Endothelial cell of umbilical vein (primary cell): ENCODE measurements around the gene SIPA1L3. TPM values are rescaled to one million over a fixed set of nuclear protein-coding genes. Genes with fewer than 3 reads are reported as not detected.

Source experiments
- BruUV-seq: library from RNA; stranded (reverse); fragments of 400-500 nt; replicated peaks from 2 replicates; lab custom pipeline; 2021; lab: Mats Ljungman, UMichigan
- CTCF ChIA-PET: fragments of 300-600, 350-600 bp; sonication (Branson Sonifier 250); formaldehyde crosslinking; loops from one replicate; lab custom pipeline; 2021; ENCODE audit warnings: antibody characterized with exemption, inconsistent platforms; lab: Charles Lee
- POLR2A ChIA-PET: fragments of 300-600, 350-600 bp; sonication (Branson Sonifier 250); formaldehyde crosslinking; loops from one replicate; lab custom pipeline; 2021; ENCODE audit warnings: antibody characterized with exemption, inconsistent platforms; lab: Charles Lee
- DNase-seq: peaks from one replicate; pipeline ENCODE4 v3.0.0-alpha.2; 2011; ENCODE audit warnings: low read depth, low spot score
- FAIRE-seq: peaks from 2 replicates; lab custom pipeline; 2011; peaks lifted over from hg19 to GRCh38; lab: Jason Lieb, UNC
- H2AFZ ChIP-seq: 2 replicates; pipeline ENCODE4 v1.6.0; 2012; ENCODE audit warnings: low read depth, low read length, control low read depth, inconsistent platforms
- H3K27ac ChIP-seq: 2 replicates; pipeline ENCODE4 v1.5.1; 2011; ENCODE audit warnings: low read depth, mild to moderate bottlenecking, control low read depth, low read length, moderate library complexity; ENCODE audit not compliant: insufficient read depth
- H3K27me3 ChIP-seq, 2 experiments: 2 replicates each; pipeline versions ENCODE4 v1.6.0 to v1.6.1; 2011; ENCODE audit warnings: low read length in 2 of 2, mixed read lengths in 1 of 2; ENCODE audit not compliant: control insufficient read depth in 2 of 2, insufficient read depth in 2 of 2
- H3K36me3 ChIP-seq, 2 experiments: 2 replicates in 1 of 2; 3 replicates in 1 of 2; pipeline ENCODE4 v1.5.1; 2011; ENCODE audit warnings: low read length in 2 of 2, mild to moderate bottlenecking in 1 of 2, moderate library complexity in 1 of 2; ENCODE audit not compliant: control insufficient read depth in 2 of 2, insufficient read depth in 2 of 2; ENCODE audit errors: extremely low read depth in 1 of 2
- H3K4me1 ChIP-seq: 3 replicates; pipeline ENCODE4 v1.5.1; 2011; ENCODE audit warnings: mild to moderate bottlenecking, low read length; ENCODE audit not compliant: control insufficient read depth, insufficient read depth; ENCODE audit errors: extremely low read depth
- H3K4me2 ChIP-seq: 2 replicates; pipeline ENCODE4 v1.6.1; 2011; ENCODE audit warnings: low read length, control low read depth, mixed read lengths; ENCODE audit not compliant: insufficient read depth
- H3K4me3 ChIP-seq, 3 experiments: fragments of 200-600 bp in 1 of 3; sonication (generic), shearing (Covaris generic) in 1 of 3; replicated peaks in 1 of 3; 2 replicates each; pipeline ENCODE4 v1.5.1; 2011 to 2016; ENCODE audit warnings: control low read depth in 3 of 3, low read length in 3 of 3, mild to moderate bottlenecking in 2 of 3, inconsistent platforms in 1 of 3, low read depth in 1 of 3, moderate library complexity in 1 of 3; ENCODE audit not compliant: insufficient read depth in 1 of 3
- H3K79me2 ChIP-seq: 2 replicates; pipeline ENCODE4 v1.6.0; 2012; ENCODE audit warnings: low read length, inconsistent platforms; ENCODE audit not compliant: control insufficient read depth, insufficient read depth
- H3K9ac ChIP-seq: replicated peaks from 2 replicates; pipeline ENCODE3; 2011; ENCODE audit warnings: low read length, control low read depth; ENCODE audit not compliant: insufficient read depth; ENCODE audit errors: extremely low read depth
- H3K9me1 ChIP-seq: replicated peaks from 3 replicates; pipeline ENCODE4 v1.6.0; 2011; ENCODE audit warnings: mild to moderate bottlenecking, low read length; ENCODE audit not compliant: control insufficient read depth, insufficient read depth; ENCODE audit errors: extremely low read depth
- H3K9me3 ChIP-seq: replicated peaks from 2 replicates; pipeline ENCODE4 v1.5.1; 2012; ENCODE audit warnings: low read length, inconsistent platforms; ENCODE audit not compliant: control insufficient read depth, insufficient read depth
- H4K20me1 ChIP-seq: replicated peaks from 2 replicates; pipeline ENCODE3; 2011; ENCODE audit warnings: mild to moderate bottlenecking, low read length; ENCODE audit not compliant: control insufficient read depth, insufficient read depth; ENCODE audit errors: extremely low read depth
- EZH2 ChIP-seq: IDR thresholded peaks from 2 replicates; pipeline ENCODE4 v1.6.1; 2012; ENCODE audit warnings: borderline replicate concordance, low read depth, mild to moderate bottlenecking, moderate library complexity, low read length, inconsistent platforms; ENCODE audit not compliant: severe bottlenecking
- FOS ChIP-seq: IDR thresholded peaks from 2 replicates; pipeline ENCODE4 v1.6.1; 2011; ENCODE audit warnings: mild to moderate bottlenecking, low read length, moderate library complexity, borderline replicate concordance; ENCODE audit not compliant: insufficient read depth
- GATA2 ChIP-seq: IDR thresholded peaks from 2 replicates; pipeline ENCODE4 v1.7.0; 2011; ENCODE audit warnings: low read depth, mild to moderate bottlenecking, moderate library complexity, mixed read lengths, low read length; ENCODE audit not compliant: insufficient read length, insufficient read depth
- JUN ChIP-seq: IDR thresholded peaks from 2 replicates; pipeline ENCODE4 v1.6.1; 2011; ENCODE audit warnings: borderline replicate concordance, low read depth; ENCODE audit not compliant: insufficient read length, insufficient read depth
- MAX ChIP-seq: IDR thresholded peaks from 2 replicates; pipeline ENCODE4 v1.6.1; 2011; ENCODE audit not compliant: insufficient read depth, insufficient read length
- MYC ChIP-seq: IDR thresholded peaks from one replicate; pipeline ENCODE4 v1.6.1; 2011; ENCODE audit warnings: mild to moderate bottlenecking, low read depth, low read length
- POLR2A ChIP-seq: IDR thresholded peaks from 2 replicates; pipeline ENCODE4 v1.6.1; 2012; ENCODE audit warnings: low read depth, mild to moderate bottlenecking, control low read depth, low read length
- POLR2AphosphoS5 ChIP-seq: IDR thresholded peaks from 2 replicates; pipeline ENCODE4 v1.6.1; 2012; ENCODE audit warnings: low read depth, mild to moderate bottlenecking, control low read depth, low read length, moderate library complexity; ENCODE audit not compliant: insufficient read depth
- dilution Hi-C: fragments of 300-500 bp; cut with MboI; formaldehyde crosslinking; loops from one replicate; pipeline ENCODE4 v1.15.0; 2019; ENCODE audit warnings: low sequenced_read_pairs; ENCODE audit not compliant: extremely low pct_ligation_motif_present
- intact Hi-C: fragments of 100-400 bp; cut with micrococcal nuclease; formaldehyde crosslinking; loops from one replicate; pipeline ENCODE4 v1.10.0; 2022
- polyA plus RNA-seq, 4 experiments: library from polyadenylated mRNA; depleted of rRNA in 3 of 4; stranded (reverse) in 3 of 4; unstranded in 1 of 4; fragments of >200 nt; gene quantifications; 2 replicates each; pipeline versions ENCODE4 v1.2.1 to v1.2.3, GENCODE V29; 2011 to 2012; ENCODE audit warnings: missing spikeins in 1 of 4
- total RNA-seq: library from RNA; stranded (reverse); gene quantifications from 2 replicates; pipeline ENCODE4 v1.2.3, GENCODE V29; 2021
- TF ChIP-seq, protein P1 (sequence below), 2 donors: IDR thresholded peaks; 1 replicate in 1 of 2; 2 replicates in 1 of 2; pipeline ENCODE4 v1.5.1; 2011; ENCODE audit warnings: low read length in 2 of 2, mild to moderate bottlenecking in 2 of 2, moderate library complexity in 2 of 2, control low read depth in 1 of 2, inconsistent platforms in 1 of 2, low read depth in 1 of 2; ENCODE audit not compliant: insufficient read depth in 1 of 2; ENCODE audit errors: extremely low read depth in 1 of 2

The SIPA1L3 gene
- total and polyA plus RNA-seq, 2 donors (not counting 3 experiments of a cell fraction or from before 2014, with no cell fraction given): 14.2 to 47.2 TPM

- dilution Hi-C loops (no loop called here), intact Hi-C loops (loop anchor here (5.0 kb wide), 1 partner anchor 72 kb away; no protein-coding TSS in a partner anchor)
- H3K4me2 ChIP-seq: no peak overlapping the region
- H3K36me3 ChIP-seq: no peaks in the 10 kb centered on the region
- BruUV-seq: no TSS peak
- no peak for DNase-seq
- no peak overlapping the region for H3K27ac ChIP-seq
- H2AFZ ChIP-seq: no peak overlapping the region
- no peak overlapping the region for H3K4me3 ChIP-seq
- CTCF ChIA-PET: no interaction called here
- POLR2A ChIA-PET: no interaction called here
- FAIRE-seq: no peak
- H3K9me3 ChIP-seq: no peaks in the 10 kb centered on the region
- H3K4me1 ChIP-seq: peaks cover 11% of the 10 kb centered on the region
- TF ChIP-seq EZH2 (no peak), POLR2A (no peak), MAX (no peak), JUN (no peak), POLR2AphosphoS5 (no peak), GATA2 (no peak), FOS (no peak), MYC (no peak)
- TF ChIP-seq, protein P1, sequence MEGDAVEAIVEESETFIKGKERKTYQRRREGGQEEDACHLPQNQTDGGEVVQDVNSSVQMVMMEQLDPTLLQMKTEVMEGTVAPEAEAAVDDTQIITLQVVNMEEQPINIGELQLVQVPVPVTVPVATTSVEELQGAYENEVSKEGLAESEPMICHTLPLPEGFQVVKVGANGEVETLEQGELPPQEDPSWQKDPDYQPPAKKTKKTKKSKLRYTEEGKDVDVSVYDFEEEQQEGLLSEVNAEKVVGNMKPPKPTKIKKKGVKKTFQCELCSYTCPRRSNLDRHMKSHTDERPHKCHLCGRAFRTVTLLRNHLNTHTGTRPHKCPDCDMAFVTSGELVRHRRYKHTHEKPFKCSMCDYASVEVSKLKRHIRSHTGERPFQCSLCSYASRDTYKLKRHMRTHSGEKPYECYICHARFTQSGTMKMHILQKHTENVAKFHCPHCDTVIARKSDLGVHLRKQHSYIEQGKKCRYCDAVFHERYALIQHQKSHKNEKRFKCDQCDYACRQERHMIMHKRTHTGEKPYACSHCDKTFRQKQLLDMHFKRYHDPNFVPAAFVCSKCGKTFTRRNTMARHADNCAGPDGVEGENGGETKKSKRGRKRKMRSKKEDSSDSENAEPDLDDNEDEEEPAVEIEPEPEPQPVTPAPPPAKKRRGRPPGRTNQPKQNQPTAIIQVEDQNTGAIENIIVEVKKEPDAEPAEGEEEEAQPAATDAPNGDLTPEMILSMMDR (IDR thresholded peaks at IDR 0.05; ENCODE audit: extremely low read depth in 1 of 2, insufficient read depth in 1 of 2, low read depth in 1 of 2, low read length in 2 of 2): no peak
- no peaks in the 10 kb centered on the region for H4K20me1 ChIP-seq
- no peak overlapping the region for H3K9ac ChIP-seq
- peaks cover 11 to 21% of the 10 kb centered on the region in 2 experiments for H3K27me3 ChIP-seq
- H3K79me2 ChIP-seq: no peaks in the 10 kb centered on the region
- no peaks in the 10 kb centered on the region for H3K9me1 ChIP-seq
Observed at GRCh38 chr19:38213911-38214625, 307.1 kb downstream of the SIPA1L3 start.
